Mesendoderm (in vitro differentiated cells): ENCODE results near the gene EPS8L1.

Source experiments
- DNase-seq: peaks from one replicate; pipeline ENCODE4 v3.0.0; 2013
- H2AK5ac ChIP-seq: 2 replicates; pipeline ENCODE4 v1.6.1; 2013; ENCODE audit warnings: low read length, inconsistent platforms
- H2BK120ac ChIP-seq: 2 replicates; pipeline ENCODE4 v1.6.1; 2013; ENCODE audit warnings: low read depth, mild to moderate bottlenecking, low read length, moderate library complexity, mixed read lengths
- H2BK15ac ChIP-seq: replicated peaks from 2 replicates; pipeline ENCODE4 v1.6.1; 2013; ENCODE audit warnings: low read depth, mild to moderate bottlenecking, moderate library complexity
- H2BK5ac ChIP-seq: 2 replicates; pipeline ENCODE4 v1.6.1; 2013; ENCODE audit warnings: low read length, inconsistent platforms
- H3K18ac ChIP-seq: 2 replicates; pipeline ENCODE4 v1.6.1; 2013; ENCODE audit warnings: mild to moderate bottlenecking, low read length, mixed read lengths
- H3K23ac ChIP-seq: one replicate; pipeline ENCODE4 v1.6.1; 2013; ENCODE audit warnings: low read length
- H3K27ac ChIP-seq: 2 replicates; pipeline ENCODE4 v1.5.1; 2013; ENCODE audit warnings: low read depth, mild to moderate bottlenecking, inconsistent platforms, low read length, moderate library complexity
- H3K27me3 ChIP-seq: 2 replicates; pipeline ENCODE4 v1.6.1; 2013; ENCODE audit warnings: low read length, control low read depth, mild to moderate bottlenecking, inconsistent platforms; ENCODE audit not compliant: insufficient read depth, poor library complexity
- H3K36me3 ChIP-seq: 2 replicates; pipeline ENCODE4 v1.6.1; 2013; ENCODE audit warnings: low read length, inconsistent platforms; ENCODE audit not compliant: control insufficient read depth, insufficient read depth
- H3K4ac ChIP-seq: one replicate; pipeline ENCODE4 v1.6.1; 2013; ENCODE audit warnings: low read depth, mild to moderate bottlenecking, low read length, moderate library complexity
- H3K4me1 ChIP-seq: 2 replicates; pipeline ENCODE4 v1.6.1; 2013; ENCODE audit warnings: low read depth, low read length, inconsistent platforms; ENCODE audit not compliant: control insufficient read depth
- H3K4me2 ChIP-seq: 2 replicates; pipeline ENCODE4 v1.6.1; 2013; ENCODE audit warnings: low read length
- H3K4me3 ChIP-seq: 2 replicates; pipeline ENCODE4 v1.5.1; 2013; ENCODE audit warnings: mild to moderate bottlenecking, low read length
- H3K56ac ChIP-seq: one replicate; pipeline ENCODE4 v1.6.1; 2013; ENCODE audit warnings: low read length
- H3K79me1 ChIP-seq: 2 replicates; pipeline ENCODE4 v1.6.1; 2013; ENCODE audit warnings: low read length, inconsistent platforms
- H3K79me2 ChIP-seq: 2 replicates; pipeline ENCODE4 v1.6.1; 2013; ENCODE audit warnings: mild to moderate bottlenecking, low read length; ENCODE audit not compliant: control insufficient read depth, insufficient read depth
- H3K9ac ChIP-seq: 2 replicates; pipeline ENCODE4 v1.6.1; 2013; ENCODE audit warnings: low read length, inconsistent platforms
- H4K5ac ChIP-seq: one replicate; pipeline ENCODE4 v1.6.1; 2013; ENCODE audit warnings: low read length
- H4K8ac ChIP-seq: one replicate; pipeline ENCODE4 v1.6.1; 2013; ENCODE audit warnings: low read depth, mild to moderate bottlenecking, control low read depth, low read length, moderate library complexity
- WGBS: extraction: QIAGEN DNeasy Blood & Tissue Kit; methylation state at CpG from one replicate; pipeline ENCODE4 v1.1.7; 2013; ENCODE audit warnings: low lambda C conversion rate, missing lambda C conversion rate; ENCODE audit not compliant: insufficient coverage; ENCODE audit errors: extremely low coverage; 5-methylcytosine and 5-hydroxymethylcytosine counted together

EPS8L1 gene

DNA sequence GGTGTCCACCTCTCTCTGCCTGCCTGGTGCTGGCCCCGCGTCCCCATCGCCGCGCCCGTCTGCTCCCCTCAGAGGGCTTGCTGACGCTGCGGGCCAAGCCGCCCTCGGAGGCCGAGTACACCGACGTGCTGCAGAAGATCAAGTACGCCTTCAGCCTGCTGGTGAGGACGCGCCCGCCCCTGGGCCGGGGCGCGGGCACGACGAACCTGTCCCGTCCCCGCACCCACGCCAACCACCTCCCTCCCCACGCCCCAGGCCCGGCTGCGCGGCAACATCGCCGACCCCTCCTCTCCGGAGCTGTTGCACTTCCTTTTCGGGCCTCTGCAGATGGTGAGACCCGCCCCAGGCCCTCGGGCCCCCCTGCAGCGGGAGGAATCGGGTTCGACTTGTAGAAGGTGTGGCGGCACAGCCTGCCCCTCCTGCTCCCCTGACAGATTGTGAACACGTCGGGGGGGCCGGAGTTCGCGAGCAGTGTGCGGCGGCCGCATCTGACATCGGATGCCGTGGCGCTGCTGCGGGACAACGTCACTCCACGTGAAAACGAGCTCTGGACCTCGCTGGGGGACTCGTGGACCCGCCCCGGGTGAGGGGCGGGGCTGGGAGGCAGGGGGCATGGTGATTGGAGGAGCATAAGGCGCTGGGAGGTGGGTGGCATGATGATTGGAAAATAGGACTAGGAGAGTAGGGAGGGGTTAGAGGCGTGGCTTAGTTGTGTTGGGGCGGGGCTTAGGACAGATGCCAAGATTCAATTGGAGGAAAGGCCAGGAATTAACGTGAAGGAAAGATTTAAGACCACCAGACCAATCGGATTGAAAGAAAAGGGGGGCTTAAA, 6.6 kb downstream of the EPS8L1 start:
- H3K79me1 ChIP-seq: no peaks in the 10 kb centered on the region
- no peak overlapping the region for H3K4me2 ChIP-seq
- no peak overlapping the region for H3K18ac ChIP-seq
- H3K4me3 ChIP-seq: no peak overlapping the region
- H4K8ac ChIP-seq: no peak overlapping the region
- no peak overlapping the region for H2BK5ac ChIP-seq
- H2AK5ac ChIP-seq: no peak overlapping the region
- WGBS: no CpG with 5 or more reads among the region's 64 CpGs
- no peak overlapping the region for H2BK15ac ChIP-seq
- H3K27ac ChIP-seq: no peak overlapping the region
- H4K5ac ChIP-seq: no peak overlapping the region
- H3K4me1 ChIP-seq: no peaks in the 10 kb centered on the region
- no peak overlapping the region for H3K56ac ChIP-seq
- no peak overlapping the region for H3K9ac ChIP-seq
- H3K79me2 ChIP-seq: no peaks in the 10 kb centered on the region
- H3K23ac ChIP-seq: no peak overlapping the region
- H3K36me3 ChIP-seq: no peaks in the 10 kb centered on the region
- DNase-seq: peak; percentile 74
- no peak overlapping the region for H3K4ac ChIP-seq
- no peaks in the 10 kb centered on the region for H3K27me3 ChIP-seq
- H2BK120ac ChIP-seq: no peak overlapping the region

DNA sequence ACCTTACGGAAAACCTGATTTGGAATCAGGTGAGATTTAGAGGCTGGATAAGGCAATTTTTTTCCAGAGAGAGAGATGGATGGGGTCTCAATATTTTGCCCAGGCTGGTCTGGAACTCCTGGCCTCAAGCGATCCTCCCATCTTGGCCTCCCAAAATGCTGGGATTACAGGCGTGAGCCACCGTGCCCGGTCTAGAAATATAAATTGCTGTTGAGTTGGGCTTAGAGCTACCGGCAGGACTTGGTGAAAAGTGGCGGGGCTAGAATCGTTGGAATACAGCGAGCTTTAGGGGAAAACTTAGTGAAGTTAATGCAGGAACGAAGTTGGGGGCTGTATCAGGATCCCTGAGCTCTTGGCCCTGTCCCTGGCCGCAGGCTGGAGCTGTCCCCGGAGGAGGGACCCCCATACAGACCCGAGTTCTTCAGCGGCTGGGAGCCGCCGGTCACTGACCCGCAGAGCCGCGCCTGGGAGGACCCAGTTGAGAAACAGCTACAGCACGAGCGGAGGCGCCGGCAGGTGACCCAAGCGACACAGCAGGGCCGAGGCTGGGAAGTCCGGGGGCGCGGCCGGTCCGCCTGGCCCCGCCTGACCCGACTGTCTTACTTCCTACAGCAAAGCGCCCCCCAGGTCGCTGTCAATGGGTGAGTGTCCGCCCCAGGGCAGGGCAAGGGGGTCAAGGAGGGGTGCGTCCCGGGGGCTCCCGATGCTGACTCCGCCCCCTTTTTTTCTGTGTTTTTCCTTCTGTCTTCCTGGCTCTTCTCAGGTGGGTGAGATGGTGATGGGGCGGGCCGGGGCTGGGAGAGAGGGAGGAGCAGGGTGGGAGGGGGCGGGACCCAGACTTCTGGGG, 7.6 kb downstream of the EPS8L1 start:
- H3K36me3 ChIP-seq: no peaks in the 10 kb centered on the region
- no peak overlapping the region for H2BK120ac ChIP-seq
- peak; percentile 45 for DNase-seq
- no peak overlapping the region for H3K23ac ChIP-seq
- H3K18ac ChIP-seq: no peak overlapping the region
- no peak overlapping the region for H2AK5ac ChIP-seq
- H3K56ac ChIP-seq: no peak overlapping the region
- no peaks in the 10 kb centered on the region for H3K79me2 ChIP-seq
- no peak overlapping the region for H3K4ac ChIP-seq
- no CpG with 5 or more reads among the region's 42 CpGs for WGBS
- H2BK5ac ChIP-seq: no peak overlapping the region
- no peak overlapping the region for H4K5ac ChIP-seq
- no peak overlapping the region for H3K4me2 ChIP-seq
- H3K27me3 ChIP-seq: no peaks in the 10 kb centered on the region
- peaks cover 4% of the 10 kb centered on the region for H3K4me1 ChIP-seq
- H3K4me3 ChIP-seq: no peak overlapping the region
- no peak overlapping the region for H2BK15ac ChIP-seq
- no peak overlapping the region for H3K27ac ChIP-seq
- no peak overlapping the region for H3K9ac ChIP-seq
- H3K79me1 ChIP-seq: peaks cover 3% of the 10 kb centered on the region
- H4K8ac ChIP-seq: no peak overlapping the region

DNA sequence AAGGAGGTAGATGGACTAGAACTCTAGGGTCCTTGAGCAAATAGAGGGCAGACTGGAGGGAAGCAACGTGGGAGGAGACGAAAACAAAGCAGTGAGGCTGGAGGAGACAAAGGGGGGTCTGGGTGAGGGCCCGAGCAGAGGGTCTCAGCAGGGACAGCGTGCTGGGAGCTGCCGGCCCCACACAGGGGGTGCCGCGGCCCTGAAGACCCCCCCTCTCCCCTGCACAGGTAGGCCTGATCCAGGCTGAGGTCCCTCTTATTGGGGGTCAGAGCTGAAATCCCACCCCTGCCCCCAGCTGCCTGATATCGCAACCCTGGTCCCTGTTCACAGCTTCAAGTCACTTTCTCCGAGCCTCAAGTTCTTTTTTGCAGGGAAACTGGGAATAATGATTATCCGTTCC, 8.7 kb downstream of the EPS8L1 start:
- DNase-seq: no peak
- Histone ChIP-seq H3K56ac (no peak overlapping the region), H3K23ac (no peak overlapping the region), H3K4ac (no peak overlapping the region), H2BK5ac (no peak overlapping the region), H3K79me2 (no peaks in the 10 kb centered on the region), H3K4me3 (no peak overlapping the region), H3K36me3 (no peaks in the 10 kb centered on the region), H2BK15ac (no peak overlapping the region), H4K5ac (no peak overlapping the region), H4K8ac (no peak overlapping the region), H3K79me1 (peaks cover 3% of the 10 kb centered on the region), H3K18ac (no peak overlapping the region), H2BK120ac (no peak overlapping the region), H3K27ac (no peak overlapping the region), H3K9ac (no peak overlapping the region), H2AK5ac (no peak overlapping the region), H3K27me3 (no peaks in the 10 kb centered on the region), H3K4me1 (peaks cover 4% of the 10 kb centered on the region), H3K4me2 (no peak overlapping the region)
- WGBS: no CpG with 5 or more reads among the region's 10 CpGs

DNA sequence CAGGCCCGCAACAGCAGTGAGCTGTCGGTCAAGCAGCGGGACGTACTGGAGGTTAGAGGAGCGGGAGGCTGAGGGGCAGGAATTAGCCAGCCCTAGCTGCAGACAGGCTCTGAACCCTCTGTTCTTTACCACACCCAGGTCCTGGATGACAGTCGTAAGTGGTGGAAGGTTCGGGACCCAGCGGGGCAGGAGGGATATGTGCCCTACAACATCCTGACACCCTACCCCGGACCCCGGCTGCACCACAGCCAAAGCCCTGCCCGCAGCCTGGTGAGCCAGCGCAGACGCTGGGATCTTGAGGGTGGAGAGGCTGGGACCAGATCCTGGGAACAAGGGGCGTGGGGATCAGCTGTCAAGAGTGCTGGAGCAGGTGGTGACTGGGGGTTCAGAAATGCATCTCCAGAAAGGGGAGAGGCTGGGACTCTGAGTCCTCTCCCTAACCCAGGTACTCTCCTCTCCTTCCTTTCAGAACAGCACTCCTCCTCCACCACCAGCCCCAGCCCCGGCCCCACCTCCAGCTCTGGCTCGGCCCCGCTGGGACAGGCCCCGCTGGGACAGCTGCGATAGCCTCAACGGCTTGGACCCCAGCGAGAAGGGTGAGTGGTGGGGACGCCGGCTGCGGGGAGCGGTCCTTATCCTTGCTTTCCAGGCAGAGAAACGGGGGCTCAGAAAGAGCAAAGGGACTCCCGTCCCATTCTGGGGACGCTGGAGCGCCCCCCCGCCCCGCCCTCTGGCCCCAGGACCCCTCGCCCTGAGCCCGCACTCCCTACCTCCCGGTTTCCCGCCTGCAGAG, 10.4 kb downstream of the EPS8L1 start:
- H3K23ac ChIP-seq: no peak overlapping the region
- no peak overlapping the region for H4K5ac ChIP-seq
- peak; percentile 41 for DNase-seq
- H3K4me1 ChIP-seq: peaks cover 4% of the 10 kb centered on the region
- no CpG with 5 or more reads among the region's 35 CpGs for WGBS
- no peaks in the 10 kb centered on the region for H3K79me2 ChIP-seq
- peak overlapping the region; percentile 76 for H3K9ac ChIP-seq
- peak overlapping the region; percentile 46 for H3K18ac ChIP-seq
- H2BK5ac ChIP-seq: no peak overlapping the region
- H3K4me2 ChIP-seq: peak overlapping the region; percentile 65
- H4K8ac ChIP-seq: no peak overlapping the region
- peaks cover 3% of the 10 kb centered on the region for H3K79me1 ChIP-seq
- H3K27me3 ChIP-seq: no peaks in the 10 kb centered on the region
- H3K27ac ChIP-seq: no peak overlapping the region
- H3K36me3 ChIP-seq: peaks cover 2% of the 10 kb centered on the region
- H2BK120ac ChIP-seq: no peak overlapping the region
- H2BK15ac ChIP-seq: no peak overlapping the region
- H3K56ac ChIP-seq: peak overlapping the region; percentile 84
- H3K4ac ChIP-seq: peak overlapping the region; percentile 22
- H2AK5ac ChIP-seq: no peak overlapping the region
- H3K4me3 ChIP-seq: peak overlapping the region; percentile 49

DNA sequence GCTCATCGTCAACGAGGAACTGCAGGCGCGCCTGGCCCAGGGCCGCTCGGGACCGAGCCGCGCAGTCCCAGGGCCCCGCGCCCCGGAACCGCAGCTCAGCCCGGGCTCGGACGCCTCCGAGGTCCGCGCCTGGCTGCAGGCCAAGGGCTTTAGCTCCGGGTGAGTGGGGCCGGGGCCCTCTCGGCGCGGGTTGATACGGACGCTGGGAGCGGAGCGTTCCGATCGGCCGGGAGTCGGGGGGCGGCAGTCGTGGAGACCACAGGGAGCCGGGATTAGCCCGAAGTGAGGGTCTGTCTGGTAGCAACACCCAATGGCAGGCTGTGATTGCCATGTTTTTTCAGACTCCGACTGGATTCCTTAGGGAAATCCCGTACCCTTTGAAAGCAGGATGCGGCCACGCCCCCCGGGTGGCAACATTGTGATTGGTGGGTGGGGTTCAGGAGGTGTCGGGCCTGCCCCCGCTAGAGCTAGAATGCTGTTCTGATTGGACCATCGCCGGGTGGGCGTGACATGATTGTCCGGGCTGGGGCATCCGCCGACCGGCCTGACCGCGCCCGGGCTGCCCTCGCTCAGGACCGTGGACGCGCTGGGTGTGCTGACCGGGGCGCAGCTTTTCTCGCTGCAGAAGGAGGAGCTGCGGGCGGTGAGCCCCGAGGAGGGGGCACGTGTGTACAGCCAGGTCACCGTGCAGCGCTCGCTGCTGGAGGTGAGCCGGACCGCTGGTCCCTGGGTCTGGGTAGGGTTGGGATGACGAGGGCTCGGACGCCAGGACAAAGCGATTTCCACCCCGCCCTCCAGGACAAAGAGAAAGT, 11.3 kb downstream of the EPS8L1 start:
- H2BK5ac ChIP-seq: no peak overlapping the region
- H3K9ac ChIP-seq: peak overlapping the region; percentile 95
- peak overlapping the region; percentile 42 for H3K27ac ChIP-seq
- no CpG with 5 or more reads among the region's 74 CpGs for WGBS
- H3K79me1 ChIP-seq: peaks cover 3% of the 10 kb centered on the region
- no peaks in the 10 kb centered on the region for H3K79me2 ChIP-seq
- peak overlapping the region; percentile 64 for H3K4me3 ChIP-seq
- H3K4me1 ChIP-seq: peaks cover 6% of the 10 kb centered on the region
- H2AK5ac ChIP-seq: no peak overlapping the region
- peak overlapping the region; percentile 100 for H3K4me2 ChIP-seq
- peak overlapping the region; percentile 46 for H3K18ac ChIP-seq
- H4K5ac ChIP-seq: no peak overlapping the region
- H3K27me3 ChIP-seq: no peaks in the 10 kb centered on the region
- H3K36me3 ChIP-seq: peaks cover 2% of the 10 kb centered on the region
- peak overlapping the region; percentile 95 for H3K56ac ChIP-seq
- peak; percentile 98 for DNase-seq
- no peak overlapping the region for H2BK15ac ChIP-seq
- H2BK120ac ChIP-seq: no peak overlapping the region
- peak overlapping the region; percentile 22 for H3K4ac ChIP-seq
- H3K23ac ChIP-seq: no peak overlapping the region
- no peak overlapping the region for H4K8ac ChIP-seq
